HL-60 (cell line): ENCODE results near the gene BIN1.

Source experiments
- DNase-seq, 2 experiments: peaks; one replicate each; pipeline ENCODE4 v3.0.0-alpha.2; 2010 to 2020; ENCODE audit warnings: low read depth in 1 of 2, low spot score in 1 of 2
- H3K27ac ChIP-seq: fragments of 250-450 bp; sonication (Bioruptor Pico); replicated peaks from 2 replicates; pipeline ENCODE4 v1.5.1; 2020; ENCODE audit warnings: mild to moderate bottlenecking, moderate library complexity
- H3K27me3 ChIP-seq: fragments of 250-450 bp; sonication (Bioruptor Pico); 2 replicates; pipeline ENCODE4 v1.5.1; 2021; ENCODE audit warnings: mild to moderate bottlenecking, moderate library complexity; ENCODE audit not compliant: insufficient read depth, poor library complexity, severe bottlenecking
- H3K4me3 ChIP-seq: replicated peaks from 2 replicates; pipeline ENCODE4 v1.5.1; 2011; ENCODE audit warnings: mild to moderate bottlenecking, control low read depth, low read length; ENCODE audit not compliant: insufficient read depth
- GABPA ChIP-seq: IDR thresholded peaks from 2 replicates; pipeline ENCODE4 v1.6.1; 2012; ENCODE audit warnings: low read depth
- POLR2AphosphoS5 ChIP-seq: IDR thresholded peaks from 2 replicates; pipeline ENCODE4 v1.6.1; 2012; ENCODE audit warnings: low read depth
- REST ChIP-seq: IDR thresholded peaks from 2 replicates; pipeline ENCODE4 v1.6.1; 2012; ENCODE audit warnings: low read depth; ENCODE audit not compliant: insufficient replicate concordance
- SPI1 ChIP-seq: IDR thresholded peaks from 2 replicates; pipeline ENCODE4 v1.6.1; 2012; ENCODE audit warnings: low read depth, mild to moderate bottlenecking, borderline replicate concordance
- TF ChIP-seq, protein P1 (sequence below): IDR thresholded peaks from one replicate; pipeline ENCODE4 v1.5.1; 2011; ENCODE audit warnings: low read length, control low read depth, inconsistent platforms; ENCODE audit not compliant: insufficient read depth

Gene BIN1

DNA sequence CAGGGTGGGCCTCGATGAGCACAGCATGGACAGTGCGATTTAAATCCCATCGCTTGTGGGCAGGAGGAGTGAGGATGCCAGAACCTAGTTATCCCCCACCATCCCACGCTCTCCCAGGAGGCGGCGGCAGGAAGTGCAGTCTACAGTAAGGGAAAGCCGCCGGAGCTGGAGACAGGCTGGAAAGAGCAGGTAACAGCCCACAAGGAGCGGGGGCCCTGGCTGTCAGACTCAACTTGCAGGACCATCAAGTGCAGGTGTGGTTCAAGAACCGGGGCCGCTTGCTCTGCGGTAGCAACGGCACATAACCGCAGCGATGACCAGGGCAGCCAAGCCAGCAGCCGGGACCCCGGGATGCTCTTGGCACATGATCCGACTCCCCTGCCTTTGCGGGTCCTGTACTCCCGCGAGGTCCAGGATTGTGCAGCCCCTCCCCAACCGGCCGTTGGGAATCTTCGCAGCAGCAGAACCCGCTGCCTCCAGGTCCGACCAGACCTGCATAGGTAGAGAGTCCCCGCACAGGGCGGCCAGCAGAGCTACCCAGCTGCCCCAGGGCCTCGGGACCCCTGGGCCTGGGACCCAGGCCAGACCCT, 82.1 kb downstream of the BIN1 start:
- peaks cover 9% of the 10 kb centered on the region for H3K27me3 ChIP-seq
- no peak overlapping the region for H3K4me3 ChIP-seq
- TF ChIP-seq GABPA (no peak), REST (no peak), POLR2AphosphoS5 (no peak), SPI1 (no peak)
- TF ChIP-seq, protein P1, sequence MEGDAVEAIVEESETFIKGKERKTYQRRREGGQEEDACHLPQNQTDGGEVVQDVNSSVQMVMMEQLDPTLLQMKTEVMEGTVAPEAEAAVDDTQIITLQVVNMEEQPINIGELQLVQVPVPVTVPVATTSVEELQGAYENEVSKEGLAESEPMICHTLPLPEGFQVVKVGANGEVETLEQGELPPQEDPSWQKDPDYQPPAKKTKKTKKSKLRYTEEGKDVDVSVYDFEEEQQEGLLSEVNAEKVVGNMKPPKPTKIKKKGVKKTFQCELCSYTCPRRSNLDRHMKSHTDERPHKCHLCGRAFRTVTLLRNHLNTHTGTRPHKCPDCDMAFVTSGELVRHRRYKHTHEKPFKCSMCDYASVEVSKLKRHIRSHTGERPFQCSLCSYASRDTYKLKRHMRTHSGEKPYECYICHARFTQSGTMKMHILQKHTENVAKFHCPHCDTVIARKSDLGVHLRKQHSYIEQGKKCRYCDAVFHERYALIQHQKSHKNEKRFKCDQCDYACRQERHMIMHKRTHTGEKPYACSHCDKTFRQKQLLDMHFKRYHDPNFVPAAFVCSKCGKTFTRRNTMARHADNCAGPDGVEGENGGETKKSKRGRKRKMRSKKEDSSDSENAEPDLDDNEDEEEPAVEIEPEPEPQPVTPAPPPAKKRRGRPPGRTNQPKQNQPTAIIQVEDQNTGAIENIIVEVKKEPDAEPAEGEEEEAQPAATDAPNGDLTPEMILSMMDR = no peak
- DNase-seq = no peak
- H3K27ac ChIP-seq = no peak overlapping the region

DNA sequence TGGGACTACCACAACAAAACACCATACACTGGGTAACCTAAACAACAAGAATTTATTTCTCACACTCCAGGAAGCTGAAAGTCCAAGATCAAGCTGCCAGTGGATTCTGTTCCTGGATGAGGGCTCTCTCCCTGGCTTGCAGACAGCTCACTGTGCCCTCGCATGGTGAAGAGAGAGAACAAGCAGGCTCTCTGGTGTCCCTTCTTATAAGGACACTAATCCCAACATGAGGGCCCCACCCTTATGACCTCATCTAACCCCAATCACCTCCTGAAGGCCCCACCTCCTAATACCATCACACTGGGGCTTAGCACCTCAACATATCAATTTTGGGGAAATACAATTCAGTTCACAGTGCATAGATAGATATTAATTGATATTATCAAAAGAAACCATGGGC, 83.5 kb downstream of the BIN1 start:
- Histone ChIP-seq H3K27ac (no peak overlapping the region), H3K4me3 (no peak overlapping the region), H3K27me3 (peaks cover 10% of the 10 kb centered on the region)
- no peak for DNase-seq
- TF ChIP-seq, protein P1 = no peak
- TF ChIP-seq REST (no peak), SPI1 (no peak), GABPA (no peak), POLR2AphosphoS5 (no peak)

- no peak for DNase-seq
Observed at GRCh38 chr2:127022817-127023216, 84.1 kb downstream of the BIN1 start.

More at GRCh38 chr2:127022817-127023216, 84.1 kb downstream of the BIN1 start:
- Histone ChIP-seq H3K27me3 (peaks cover 9% of the 10 kb centered on the region), H3K4me3 (no peak overlapping the region), H3K27ac (no peak overlapping the region)
- no peak for TF ChIP-seq SPI1
- TF ChIP-seq REST = no peak
- no peak for TF ChIP-seq GABPA
- TF ChIP-seq POLR2AphosphoS5 = no peak
- TF ChIP-seq, protein P1 = no peak
